8988T (cell line): ENCODE data around the gene CHPF.

ENCODE experiments used
- DNase-seq: peaks from one replicate; pipeline ENCODE4 v3.0.0; 2011

The CHPF gene

GRCh38 chr2:219543596-219544358 lies at the start of gene CHPF, which contains the start of gene TMEM198:
Gene CHPF, minus strand, starts transcription at chr2:219543809. Its CDS starts 271 bp downstream, at chr2:219543538.
Gene TMEM198, plus strand, starts transcription at chr2:219544028. Its CDS starts 700 bp downstream, at chr2:219544728.
- DNase-seq = peak; percentile 99

DNA sequence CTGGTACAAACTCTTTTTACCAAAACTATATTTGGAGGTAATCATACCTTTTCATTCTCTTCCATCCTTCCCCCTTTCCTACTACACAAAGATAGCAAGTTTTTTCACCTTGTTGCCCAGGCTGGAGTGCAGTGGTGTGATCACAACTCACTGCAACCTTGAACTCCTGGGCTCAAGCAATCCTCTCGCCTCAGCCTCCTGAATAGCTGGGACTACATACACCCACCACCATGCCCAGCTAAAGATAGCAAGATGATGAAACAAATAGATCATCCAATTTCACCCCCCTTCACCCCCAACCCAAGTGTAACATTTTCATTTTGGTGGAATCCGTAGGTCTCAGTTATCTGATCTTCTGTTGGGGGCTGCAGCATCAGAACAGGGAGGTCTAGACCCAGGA lies 49.5 kb upstream of the CHPF start:
- DNase-seq = no peak

DNA sequence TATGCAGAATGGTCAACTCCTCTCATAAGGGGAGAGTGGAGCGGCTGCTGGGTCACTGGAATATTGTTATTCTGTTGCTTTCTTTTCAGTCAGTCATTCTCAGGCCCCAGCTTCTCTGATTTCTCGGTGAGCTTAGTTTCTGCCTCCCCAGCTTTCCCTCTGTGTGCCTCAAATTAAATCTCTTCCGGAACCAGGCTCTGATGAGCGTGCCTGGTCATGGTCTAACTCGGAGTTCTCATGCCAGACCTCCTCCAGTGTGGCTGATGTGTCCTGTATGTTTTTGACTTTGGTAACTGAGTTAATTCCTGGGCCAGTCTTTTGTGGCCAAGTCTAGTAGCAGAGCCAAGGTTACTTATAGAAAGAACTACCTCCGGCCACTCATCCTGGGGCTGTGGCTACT lies 49.1 kb upstream of the CHPF start:
- DNase-seq = no peak

GRCh38 chr2:219591091-219591490 lies 47.5 kb upstream of the CHPF start:
- no peak for DNase-seq

GRCh38 chr2:219581346-219581745 lies 37.7 kb upstream of the CHPF start:
- no peak for DNase-seq

- no peak for DNase-seq
Observed at GRCh38 chr2:219578811-219579613, 35.4 kb upstream of the CHPF start.

- no peak for DNase-seq
Observed at GRCh38 chr2:219576505-219577388, 33.1 kb upstream of the CHPF start.

DNA sequence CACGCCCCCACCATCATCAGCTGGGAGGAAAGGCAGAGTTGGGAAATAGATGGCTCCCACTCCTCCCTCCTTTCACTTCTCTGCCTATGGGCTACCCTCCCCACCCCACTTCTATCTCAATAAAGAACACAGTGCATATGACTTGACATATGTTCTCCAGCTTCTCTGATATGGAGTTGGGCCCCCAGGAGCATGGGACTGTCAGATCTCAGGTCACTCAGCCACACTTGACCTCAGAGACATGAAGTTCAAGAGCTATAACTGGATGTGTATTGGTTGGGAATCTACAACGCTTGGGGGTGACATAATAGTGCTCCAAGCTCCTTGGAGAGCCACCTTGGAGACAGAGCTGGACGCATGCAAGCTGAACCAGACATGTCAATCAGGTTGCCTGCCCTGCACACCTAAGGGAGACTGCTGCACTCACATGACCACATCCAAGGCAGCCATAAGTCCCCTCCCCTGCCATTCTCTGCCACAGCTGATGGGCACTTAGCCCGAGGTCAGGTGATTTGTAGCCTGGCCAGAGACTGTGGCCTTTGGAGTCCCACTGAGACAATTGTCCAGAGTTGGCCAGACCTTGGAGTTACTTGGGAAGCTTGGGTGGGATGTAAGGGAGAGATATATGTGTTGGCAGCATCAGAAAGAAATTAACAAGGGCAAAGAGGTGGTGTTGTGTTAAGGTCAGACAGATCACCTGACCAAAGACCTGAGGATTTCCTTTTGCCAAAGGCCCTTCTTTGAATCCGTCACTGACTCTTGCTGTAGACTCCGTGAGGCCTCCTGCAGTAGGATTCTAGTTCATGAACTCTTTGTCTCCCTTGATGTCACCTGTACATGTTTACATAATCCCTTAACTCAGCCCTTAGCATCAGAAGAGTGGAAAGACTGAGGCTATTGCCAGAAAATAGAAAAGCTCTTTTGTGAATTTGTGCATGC lies 32.2 kb upstream of the CHPF start:
- no peak for DNase-seq

DNA sequence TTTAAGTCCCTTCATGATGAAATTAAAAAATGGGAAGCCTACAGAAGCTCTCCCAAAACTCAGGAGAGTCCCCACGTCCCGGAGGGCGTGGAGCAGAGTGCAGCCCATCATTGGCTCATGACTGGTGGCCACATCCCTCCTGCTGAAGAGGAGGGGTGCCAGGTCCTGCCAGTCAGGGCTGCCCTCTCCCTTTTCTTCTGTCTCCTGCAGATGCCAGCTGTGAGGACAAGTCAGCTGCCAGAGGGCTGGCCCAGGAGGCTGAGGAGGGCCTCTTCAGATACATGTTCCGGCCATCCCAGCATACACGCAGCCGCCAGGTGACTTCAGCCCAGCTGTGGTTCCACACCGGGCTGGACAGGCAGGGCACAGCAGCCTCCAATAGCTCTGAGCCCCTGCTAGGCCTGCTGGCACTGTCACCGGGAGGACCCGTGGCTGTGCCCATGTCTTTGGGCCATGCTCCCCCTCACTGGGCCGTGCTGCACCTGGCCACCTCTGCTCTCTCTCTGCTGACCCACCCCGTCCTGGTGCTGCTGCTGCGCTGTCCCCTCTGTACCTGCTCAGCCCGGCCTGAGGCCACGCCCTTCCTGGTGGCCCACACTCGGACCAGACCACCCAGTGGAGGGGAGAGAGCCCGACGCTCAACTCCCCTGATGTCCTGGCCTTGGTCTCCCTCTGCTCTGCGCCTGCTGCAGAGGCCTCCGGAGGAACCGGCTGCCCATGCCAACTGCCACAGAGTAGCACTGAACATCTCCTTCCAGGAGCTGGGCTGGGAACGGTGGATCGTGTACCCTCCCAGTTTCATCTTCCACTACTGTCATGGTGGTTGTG lies 31.1 kb upstream of the CHPF start:
- no peak for DNase-seq

DNA sequence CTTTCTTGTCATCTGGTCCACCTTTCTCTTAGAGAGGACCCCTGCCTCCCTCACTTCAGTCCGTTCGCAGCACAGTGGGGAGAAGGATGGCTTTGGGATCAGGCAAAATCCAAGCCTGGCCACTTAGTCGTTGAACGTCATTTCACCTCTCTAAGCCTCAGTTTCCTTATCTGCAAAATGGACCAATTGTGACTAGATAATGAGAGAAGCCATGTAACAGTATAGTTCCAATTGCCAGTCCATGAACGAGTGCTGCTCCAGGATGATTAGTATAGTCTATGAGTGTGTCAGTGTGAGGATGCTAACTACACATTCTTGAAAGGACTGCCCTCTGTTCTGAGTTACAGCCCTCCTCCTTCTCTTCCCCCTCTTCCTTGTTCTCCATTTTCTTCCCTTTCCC lies 29.6 kb upstream of the CHPF start:
- no peak for DNase-seq

DNA sequence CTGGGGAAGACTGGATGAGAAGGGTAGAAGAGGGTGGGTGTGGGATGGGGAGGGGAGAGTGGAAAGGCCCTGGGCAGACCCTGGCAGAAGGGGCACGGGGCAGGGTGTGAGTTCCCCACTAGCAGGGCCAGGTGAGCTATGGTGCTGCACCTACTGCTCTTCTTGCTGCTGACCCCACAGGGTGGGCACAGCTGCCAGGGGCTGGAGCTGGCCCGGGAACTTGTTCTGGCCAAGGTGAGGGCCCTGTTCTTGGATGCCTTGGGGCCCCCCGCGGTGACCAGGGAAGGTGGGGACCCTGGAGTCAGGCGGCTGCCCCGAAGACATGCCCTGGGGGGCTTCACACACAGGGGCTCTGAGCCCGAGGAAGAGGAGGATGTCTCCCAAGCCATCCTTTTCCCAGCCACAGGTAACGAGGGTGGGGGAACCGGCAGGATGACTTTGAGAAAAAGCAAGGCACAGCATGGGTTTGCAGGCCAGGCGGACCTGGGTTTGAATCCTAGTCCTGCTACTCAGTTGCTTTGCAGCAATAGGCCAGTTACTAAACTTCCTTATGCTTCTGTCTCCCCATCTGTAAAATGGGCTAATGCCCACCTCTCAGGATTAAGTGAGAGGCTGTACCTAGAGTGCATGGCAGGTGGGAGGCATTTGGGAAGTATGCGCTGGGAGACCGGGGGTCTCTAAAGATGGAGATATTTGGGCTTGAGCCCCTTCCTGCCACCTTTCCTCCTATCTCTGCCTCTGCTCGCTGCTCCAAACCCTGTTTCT lies 28.8 kb upstream of the CHPF start, which contains the start of gene INHA:
Gene INHA (plus strand): TSS at position 74 of the 765 bp plus-strand sequence. CDS start 65 bp downstream, at position 139.
- DNase-seq = no peak

DNA sequence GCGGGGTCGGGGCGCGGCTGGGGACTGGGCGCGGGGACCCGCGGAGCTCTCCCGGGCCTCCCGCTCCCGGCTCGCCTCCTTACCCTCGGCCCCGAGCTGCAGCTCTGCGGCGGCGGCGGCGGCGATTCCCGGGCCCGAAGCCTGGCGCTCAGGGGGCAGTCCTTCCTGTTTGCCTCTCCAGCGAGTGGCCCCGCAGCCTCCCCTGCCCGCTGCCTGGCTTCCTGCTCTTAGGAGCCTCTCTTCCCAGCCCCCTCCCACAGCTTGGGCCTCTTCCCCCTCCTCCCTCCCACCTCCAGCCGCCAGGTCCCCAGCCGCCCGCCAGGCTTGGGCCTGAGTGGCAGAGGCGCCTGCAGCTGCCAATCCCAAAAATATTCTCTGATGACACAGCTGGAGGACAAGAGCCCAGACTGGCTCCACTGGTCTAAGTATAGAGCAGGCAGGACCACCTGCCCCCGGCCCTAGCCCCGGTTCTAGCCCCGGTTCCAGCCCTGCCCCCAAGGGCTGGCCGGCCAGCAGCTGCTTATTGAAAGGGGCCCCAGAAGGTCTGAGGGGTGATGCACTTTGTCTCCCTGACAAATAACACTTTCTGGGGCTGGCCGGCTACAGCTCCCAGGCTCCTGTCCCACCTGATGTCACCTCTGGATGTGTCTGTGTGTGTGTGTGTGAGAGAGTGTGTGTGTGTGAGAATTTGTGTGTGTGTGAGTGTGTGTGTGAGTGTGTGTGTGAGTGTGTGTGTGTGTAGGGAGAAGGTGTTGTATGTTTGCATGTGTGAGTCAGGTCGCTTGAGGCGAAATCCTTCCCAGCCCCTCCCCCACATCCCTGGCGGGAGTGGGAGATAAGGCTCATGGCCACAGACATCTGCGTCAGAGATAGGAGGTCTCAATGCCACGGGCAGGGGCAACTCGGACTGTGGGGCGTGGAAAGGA lies 28.0 kb upstream of the CHPF start, which contains the start of gene OBSL1:
Gene OBSL1 (minus strand): TSS at position 229 of the 926 bp plus-strand sequence. CDS start 307 bp downstream, outside the sequence.
- peak; percentile 81 for DNase-seq

GRCh38 chr2:219570924-219571310 lies 27.3 kb upstream of the CHPF start:
- DNase-seq = no peak

- peak; percentile 83 for DNase-seq
Observed at GRCh38 chr2:219570194-219570923, 26.8 kb upstream of the CHPF start.

DNA sequence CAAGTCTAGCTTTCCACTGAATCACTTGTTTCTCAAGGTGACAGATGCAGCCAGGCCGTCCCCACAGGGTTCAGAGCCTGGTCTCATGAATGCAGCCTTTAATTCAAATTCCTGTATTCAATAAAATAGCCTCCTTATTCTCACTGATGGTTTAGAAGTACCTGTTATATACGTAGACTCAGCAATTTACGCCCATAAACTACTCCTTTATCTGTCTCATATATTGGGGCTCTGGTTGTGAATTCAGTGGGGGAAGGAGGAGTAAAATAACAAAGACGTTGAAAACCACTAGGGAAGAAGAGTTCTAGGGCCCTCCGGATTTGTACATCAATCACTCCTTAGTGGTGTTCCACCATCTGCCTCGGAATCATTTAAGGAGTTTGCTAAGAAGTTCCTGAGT lies 26.0 kb upstream of the CHPF start:
- DNase-seq = no peak

DNA sequence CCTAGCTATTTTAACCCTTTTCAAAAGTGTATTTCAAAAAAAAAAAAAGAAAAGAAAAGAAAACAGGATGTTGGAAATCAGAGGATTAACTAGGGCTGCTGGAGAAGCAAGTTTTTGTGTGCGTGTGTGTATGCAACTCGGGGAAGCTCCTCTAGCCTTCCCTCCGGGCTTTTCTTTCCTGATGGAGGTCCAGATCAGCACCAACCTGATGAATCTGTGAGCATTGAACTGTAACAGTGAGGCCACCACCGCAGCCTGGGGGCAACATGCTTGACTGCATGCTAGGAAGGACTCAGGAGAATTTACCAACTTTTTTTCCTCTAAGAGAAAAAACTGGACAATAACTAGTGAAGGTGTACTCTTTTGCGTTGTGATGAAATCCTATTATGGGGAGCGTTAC lies 25.4 kb upstream of the CHPF start:
- no peak for DNase-seq

DNA sequence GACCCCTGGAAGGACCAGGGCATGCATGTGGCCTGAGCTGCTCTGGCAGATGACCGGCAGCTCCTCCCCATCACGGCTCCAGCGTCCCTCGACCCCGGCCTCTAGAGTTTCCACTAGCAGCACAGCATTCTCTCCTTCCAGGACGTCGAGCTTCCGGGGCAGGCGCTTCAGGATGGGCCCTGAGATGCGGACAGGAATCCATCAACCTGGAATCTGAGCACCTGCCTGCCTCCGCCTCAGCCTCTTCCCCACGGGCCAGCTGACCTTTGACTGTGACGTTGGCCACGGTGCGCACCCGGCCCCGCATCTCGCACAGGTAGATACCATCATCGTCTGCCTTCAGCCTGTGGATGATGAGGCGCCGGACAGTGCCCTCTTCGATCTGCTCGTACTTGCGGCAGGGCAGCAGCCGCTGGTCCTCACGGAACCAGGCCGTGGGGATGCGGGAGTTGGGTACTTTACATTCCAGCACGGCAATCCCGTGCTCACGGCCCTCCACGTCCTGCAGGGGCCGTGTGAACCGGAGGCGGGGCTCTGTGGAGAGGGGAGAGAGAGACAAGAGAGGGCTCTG lies 24.3 kb upstream of the CHPF start:
- no peak for DNase-seq

- no peak for DNase-seq
Observed at GRCh38 chr2:219567131-219567530, 23.5 kb upstream of the CHPF start.
